HepG2 (cell line): Measurements from ENCODE around the gene SIVA1. TPM values are rescaled to one million over a fixed set of nuclear protein-coding genes. Genes with fewer than 3 reads are reported as not detected.

ENCODE experiments used
- HNRNPL ChIP-seq: fragments of 200-400 bp; formaldehyde crosslinking; IDR thresholded peaks from 2 replicates; pipeline ENCODE4 v1.6.1; 2017; ENCODE audit warnings: mild to moderate bottlenecking, low read depth, low read length
- IRF1 ChIP-seq: sonication (generic); formaldehyde crosslinking; IDR thresholded peaks from 2 replicates; pipeline ENCODE4 v1.4.0; 2020; ENCODE audit warnings: low read depth, mild to moderate bottlenecking, missing genetic modification reagents
- NCOA1 ChIP-seq: sonication (generic); formaldehyde crosslinking; IDR thresholded peaks from 2 replicates; pipeline ENCODE4 v1.9.0; 2021; ENCODE audit warnings: missing genetic modification reagents
- NFKB2 ChIP-seq: sonication (generic); formaldehyde crosslinking; IDR thresholded peaks from 2 replicates; pipeline ENCODE4 v1.4.0; 2020; ENCODE audit warnings: missing genetic modification reagents, borderline replicate concordance
- RNF2 ChIP-seq: fragments of 450-650 bp; conservative IDR thresholded peaks from 2 replicates; pipeline ENCODE4 v1.6.1; 2016; ENCODE audit warnings: low read depth
- SALL1 ChIP-seq: sonication (generic); formaldehyde crosslinking; IDR thresholded peaks from 2 replicates; pipeline ENCODE4 v1.8.0; 2022; ENCODE audit warnings: mild to moderate bottlenecking, missing genetic modification reagents
- ZKSCAN5 ChIP-seq: sonication (generic); formaldehyde crosslinking; IDR thresholded peaks from 2 replicates; pipeline ENCODE4 v1.5.1; 2020; ENCODE audit warnings: mild to moderate bottlenecking, missing genetic modification reagents
- ZNF124 ChIP-seq: sonication (generic); formaldehyde crosslinking; IDR thresholded peaks from 2 replicates; pipeline ENCODE4 v1.4.0; 2020; ENCODE audit warnings: missing genetic modification reagents
- ZNF687 ChIP-seq: sonication (generic); formaldehyde crosslinking; IDR thresholded peaks from 2 replicates; pipeline ENCODE4 v1.5.1; 2020; ENCODE audit warnings: mild to moderate bottlenecking, missing genetic modification reagents, moderate library complexity
- polyA plus RNA-seq, 8 experiments: library from polyadenylated mRNA; depleted of rRNA in 3 of 8; stranded (reverse) in 7 of 8; unstranded in 1 of 8; fragments of >200 nt; fragmentation: Illumina TruSeq in 4 of 8; extraction: Trizol in 4 of 8; gene quantifications; 2 replicates each; pipeline versions ENCODE4 v1.2.1 to v1.2.3, GENCODE V29; 2011 to 2016; ENCODE audit warnings: low read depth in 4 of 8, missing spikeins in 1 of 8, mixed read lengths in 1 of 8; ENCODE audit not compliant: insufficient read depth in 1 of 8
- total RNA-seq, 5 experiments: library from RNA; depleted of rRNA; stranded (reverse); fragments of >200 nt; fragmentation: Illumina TruSeq; extraction: Trizol; gene quantifications; 2 replicates each; pipeline ENCODE4 v1.2.3, GENCODE V29; 2016; ENCODE audit warnings: low read depth in 1 of 5
- TF ChIP-seq, protein P1 (sequence below): sonication (generic); formaldehyde crosslinking; IDR thresholded peaks from 2 replicates; pipeline ENCODE4 v1.5.0; 2020; ENCODE audit warnings: mild to moderate bottlenecking, missing genetic modification reagents, borderline replicate concordance

Gene SIVA1
- total and polyA plus RNA-seq, 2 of the 13 experiments (the other 11 are each of a cell fraction or from before 2014, with no cell fraction given), result 123 to 186 TPM

- TF ChIP-seq, protein P1, sequence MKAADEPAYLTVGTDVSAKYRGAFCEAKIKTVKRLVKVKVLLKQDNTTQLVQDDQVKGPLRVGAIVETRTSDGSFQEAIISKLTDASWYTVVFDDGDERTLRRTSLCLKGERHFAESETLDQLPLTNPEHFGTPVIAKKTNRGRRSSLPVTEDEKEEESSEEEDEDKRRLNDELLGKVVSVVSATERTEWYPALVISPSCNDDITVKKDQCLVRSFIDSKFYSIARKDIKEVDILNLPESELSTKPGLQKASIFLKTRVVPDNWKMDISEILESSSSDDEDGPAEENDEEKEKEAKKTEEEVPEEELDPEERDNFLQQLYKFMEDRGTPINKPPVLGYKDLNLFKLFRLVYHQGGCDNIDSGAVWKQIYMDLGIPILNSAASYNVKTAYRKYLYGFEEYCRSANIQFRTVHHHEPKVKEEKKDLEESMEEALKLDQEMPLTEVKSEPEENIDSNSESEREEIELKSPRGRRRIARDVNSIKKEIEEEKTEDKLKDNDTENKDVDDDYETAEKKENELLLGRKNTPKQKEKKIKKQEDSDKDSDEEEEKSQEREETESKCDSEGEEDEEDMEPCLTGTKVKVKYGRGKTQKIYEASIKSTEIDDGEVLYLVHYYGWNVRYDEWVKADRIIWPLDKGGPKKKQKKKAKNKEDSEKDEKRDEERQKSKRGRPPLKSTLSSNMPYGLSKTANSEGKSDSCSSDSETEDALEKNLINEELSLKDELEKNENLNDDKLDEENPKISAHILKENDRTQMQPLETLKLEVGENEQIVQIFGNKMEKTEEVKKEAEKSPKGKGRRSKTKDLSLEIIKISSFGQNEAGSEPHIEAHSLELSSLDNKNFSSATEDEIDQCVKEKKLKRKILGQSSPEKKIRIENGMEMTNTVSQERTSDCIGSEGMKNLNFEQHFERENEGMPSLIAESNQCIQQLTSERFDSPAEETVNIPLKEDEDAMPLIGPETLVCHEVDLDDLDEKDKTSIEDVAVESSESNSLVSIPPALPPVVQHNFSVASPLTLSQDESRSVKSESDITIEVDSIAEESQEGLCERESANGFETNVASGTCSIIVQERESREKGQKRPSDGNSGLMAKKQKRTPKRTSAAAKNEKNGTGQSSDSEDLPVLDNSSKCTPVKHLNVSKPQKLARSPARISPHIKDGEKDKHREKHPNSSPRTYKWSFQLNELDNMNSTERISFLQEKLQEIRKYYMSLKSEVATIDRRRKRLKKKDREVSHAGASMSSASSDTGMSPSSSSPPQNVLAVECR (CRISPR knock-in tag), result no peak; the same call in 1 of the 2 replicates
- no peak for TF ChIP-seq IRF1 (CRISPR knock-in tag)
- TF ChIP-seq ZNF687, result peak; percentile 71
- TF ChIP-seq ZNF124 (CRISPR knock-in tag), result no peak
- no peak for TF ChIP-seq RNF2
- TF ChIP-seq SALL1 (CRISPR knock-in tag), result no peak
- 0 out of 2 replicates have a peak, but pooled peaks have one; percentile 32 for TF ChIP-seq ZKSCAN5 (CRISPR knock-in tag)
- no peak for TF ChIP-seq NFKB2 (CRISPR knock-in tag)
- TF ChIP-seq NCOA1 (CRISPR knock-in tag), result peak; percentile 8; the same call in 1 of the 2 replicates
- peak; percentile 65; the same call in 1 of the 2 replicates for TF ChIP-seq HNRNPL
Observed at GRCh38 chr14:104801520-104802393, 48.8 kb downstream of the SIVA1 start (continued).
